Measurements from ENCODE around the gene GGT1.
A peak's percentile ranks its signal among the peaks of the same experiment; 100 is the strongest.
"Not testable (repeated sequence)": the region's sequence is repeated elsewhere in the genome, so short reads cannot be mapped to it uniquely, and the experiment has no call there.

GGT1 gene

GRCh38 chr22:24584166-24584790 lies 18.7 kb upstream of the GGT1 start:
- no peak for DNase-seq (ENCODE audit: low read depth)

- DNase-seq (ENCODE audit: low read depth), result no peak
Measured at GRCh38 chr22:24584871-24585411, 18.1 kb upstream of the GGT1 start.

- DNase-seq (ENCODE audit: low read depth), result no peak
Measured at GRCh38 chr22:24585461-24585860, 17.5 kb upstream of the GGT1 start.

- DNase-seq (ENCODE audit: low read depth), result no peak
Measured at GRCh38 chr22:24585927-24586546, 17.0 kb upstream of the GGT1 start.

GRCh38 chr22:24587251-24587650 lies 15.7 kb upstream of the GGT1 start:
- no peak for DNase-seq (ENCODE audit: low read depth)

- DNase-seq (ENCODE audit: low read depth), result no peak
Measured at GRCh38 chr22:24587948-24588347, 15.0 kb upstream of the GGT1 start.

- no peak for DNase-seq (ENCODE audit: low read depth)
Measured at GRCh38 chr22:24588381-24588756, 14.6 kb upstream of the GGT1 start.

- no peak for DNase-seq (ENCODE audit: low read depth)
Measured at GRCh38 chr22:24588757-24589481, 14.1 kb upstream of the GGT1 start.

- no peak for DNase-seq (ENCODE audit: low read depth)
Measured at GRCh38 chr22:24589518-24590030, 13.4 kb upstream of the GGT1 start.

- no peak for DNase-seq (ENCODE audit: low read depth)
Measured at GRCh38 chr22:24590596-24591173, 12.3 kb upstream of the GGT1 start.

GRCh38 chr22:24591286-24591830 lies 11.6 kb upstream of the GGT1 start:
- no peak for DNase-seq (ENCODE audit: low read depth)

GRCh38 chr22:24592058-24592850 lies 10.7 kb upstream of the GGT1 start:
- no peak for DNase-seq (ENCODE audit: low read depth)

- DNase-seq (ENCODE audit: low read depth), result peak; percentile 72
Measured at GRCh38 chr22:24592851-24593558, 10.0 kb upstream of the GGT1 start, which contains the start of gene LRRC75B. LRRC75B (minus strand) TSS chr22:24593073; CDS start chr22:24593039, 34 bp downstream.

GRCh38 chr22:24593559-24593835 lies 9.5 kb upstream of the GGT1 start:
- not testable (repeated sequence) for DNase-seq (ENCODE audit: low read depth)

GRCh38 chr22:24593836-24594568 lies 9.0 kb upstream of the GGT1 start:
- DNase-seq (ENCODE audit: low read depth), result no peak

- no peak for DNase-seq (ENCODE audit: low read depth)
Measured at GRCh38 chr22:24594569-24595120, 8.3 kb upstream of the GGT1 start.

GRCh38 chr22:24595228-24595627 lies 7.8 kb upstream of the GGT1 start:
- DNase-seq (ENCODE audit: low read depth), result no peak

- DNase-seq (ENCODE audit: low read depth), result no peak
Measured at GRCh38 chr22:24595863-24596262, 7.1 kb upstream of the GGT1 start.

- not testable (repeated sequence) for DNase-seq (ENCODE audit: low read depth)
Measured at GRCh38 chr22:24597076-24597475, 5.9 kb upstream of the GGT1 start.

- DNase-seq (ENCODE audit: low read depth), result no peak
Measured at GRCh38 chr22:24599514-24599913, 3.5 kb upstream of the GGT1 start.
